Central memory CD8-positive, alpha-beta T cell (primary cell): ENCODE results near the gene TBXAS1.

Experiments used
- ATAC-seq: fragments of 150-1000 bp; cut with Tn5 transposase; replicated peaks from 2 replicates; pipeline ENCODE4 v1.10.0; 2022; ENCODE audit warnings: mild to moderate bottlenecking, moderate FRiP score, moderate number of reproducible peaks; ENCODE audit not compliant: poor library complexity, severe bottlenecking; ENCODE audit errors: extremely low read depth
- DNase-seq, 2 donors: peaks; one replicate each; pipeline ENCODE4 v3.0.0; 2021; ENCODE audit warnings: low spot score in 2 of 2
- H3K27ac Mint-ChIP-seq: one replicate; pipeline ENCODE4 v1.8.0; 2022; ENCODE audit warnings: low read depth, mild to moderate bottlenecking, moderate library complexity, mixed read lengths
- H3K27me3 Mint-ChIP-seq: one replicate; pipeline ENCODE4 v1.8.0; 2022; ENCODE audit warnings: mixed read lengths
- H3K36me3 Mint-ChIP-seq: one replicate; pipeline ENCODE4 v1.8.0; 2022; ENCODE audit warnings: mild to moderate bottlenecking, moderate library complexity, mixed read lengths; ENCODE audit not compliant: insufficient read depth
- H3K4me1 Mint-ChIP-seq: one replicate; pipeline ENCODE4 v1.8.0; 2022; ENCODE audit warnings: mixed read lengths
- H3K4me3 Mint-ChIP-seq: one replicate; pipeline ENCODE4 v1.8.0; 2022; ENCODE audit warnings: mild to moderate bottlenecking, moderate library complexity, mixed read lengths
- H3K9me3 Mint-ChIP-seq: one replicate; pipeline ENCODE4 v1.8.0; 2022; ENCODE audit warnings: mixed read lengths

Gene TBXAS1

DNA sequence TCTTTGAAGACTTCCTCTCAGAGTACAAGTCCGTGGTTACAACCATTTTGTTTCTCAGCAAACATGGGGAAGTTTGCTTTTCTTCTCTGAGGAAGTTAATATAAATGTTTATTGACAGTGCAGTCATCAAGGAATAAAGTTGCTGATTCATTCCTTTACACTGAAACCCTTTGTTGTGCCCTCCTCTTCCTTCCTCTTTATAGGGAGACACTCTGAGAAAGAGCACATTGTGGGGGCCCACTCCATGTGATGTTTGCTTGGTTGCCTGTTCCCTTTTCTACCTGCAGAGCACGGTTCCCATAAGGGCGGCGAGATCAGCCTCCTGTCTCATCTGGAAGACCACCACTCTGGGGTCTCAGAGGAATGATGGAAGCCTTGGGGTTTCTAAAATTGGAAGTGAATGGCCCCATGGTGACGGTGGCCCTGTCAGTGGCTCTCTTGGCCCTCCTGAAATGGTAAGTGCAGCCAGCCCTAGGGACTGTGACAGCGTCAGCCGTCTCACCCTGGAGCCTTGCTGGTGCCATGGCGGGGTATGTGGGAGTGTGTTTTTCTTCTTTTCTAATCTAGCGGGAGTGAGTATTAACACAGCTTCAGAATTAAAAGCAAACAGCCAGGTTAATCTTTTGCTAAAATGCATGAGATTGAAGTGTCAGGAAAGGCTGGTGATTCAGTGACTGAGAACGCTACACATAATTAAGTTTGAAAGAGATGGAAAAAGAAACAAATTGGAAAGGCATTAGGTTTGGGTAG lies at the start of gene TBXAS1:
TSS of gene TBXAS1 (plus strand) at position 240 of the 750 bp plus-strand sequence. CDS start at position 367, 127 bp downstream.
- H3K9me3 Mint-ChIP-seq: peaks cover 5% of the 10 kb centered on the region
- H3K27me3 Mint-ChIP-seq: peaks cover 64% of the 10 kb centered on the region
- no peak for DNase-seq
- no peak within 1 kb of the TSS for H3K4me3 Mint-ChIP-seq
- no peak for ATAC-seq
- peaks cover 7% of the 10 kb centered on the region for H3K4me1 Mint-ChIP-seq
- H3K27ac Mint-ChIP-seq: no peak within 1 kb of the TSS
- peaks cover 3% of the 10 kb centered on the region for H3K36me3 Mint-ChIP-seq

GRCh38 chr7:139782932-139783331 lies 46.1 kb upstream of the TBXAS1 start:
- H3K27me3 Mint-ChIP-seq: peaks cover 14% of the 10 kb centered on the region
- H3K9me3 Mint-ChIP-seq: no peaks in the 10 kb centered on the region
- ATAC-seq (no peak), DNase-seq (no peak)
- H3K4me1 Mint-ChIP-seq: peaks cover 13% of the 10 kb centered on the region
- H3K36me3 Mint-ChIP-seq: peaks cover 6% of the 10 kb centered on the region
- no peak overlapping the region for H3K27ac Mint-ChIP-seq
- H3K4me3 Mint-ChIP-seq: no peak overlapping the region

DNA sequence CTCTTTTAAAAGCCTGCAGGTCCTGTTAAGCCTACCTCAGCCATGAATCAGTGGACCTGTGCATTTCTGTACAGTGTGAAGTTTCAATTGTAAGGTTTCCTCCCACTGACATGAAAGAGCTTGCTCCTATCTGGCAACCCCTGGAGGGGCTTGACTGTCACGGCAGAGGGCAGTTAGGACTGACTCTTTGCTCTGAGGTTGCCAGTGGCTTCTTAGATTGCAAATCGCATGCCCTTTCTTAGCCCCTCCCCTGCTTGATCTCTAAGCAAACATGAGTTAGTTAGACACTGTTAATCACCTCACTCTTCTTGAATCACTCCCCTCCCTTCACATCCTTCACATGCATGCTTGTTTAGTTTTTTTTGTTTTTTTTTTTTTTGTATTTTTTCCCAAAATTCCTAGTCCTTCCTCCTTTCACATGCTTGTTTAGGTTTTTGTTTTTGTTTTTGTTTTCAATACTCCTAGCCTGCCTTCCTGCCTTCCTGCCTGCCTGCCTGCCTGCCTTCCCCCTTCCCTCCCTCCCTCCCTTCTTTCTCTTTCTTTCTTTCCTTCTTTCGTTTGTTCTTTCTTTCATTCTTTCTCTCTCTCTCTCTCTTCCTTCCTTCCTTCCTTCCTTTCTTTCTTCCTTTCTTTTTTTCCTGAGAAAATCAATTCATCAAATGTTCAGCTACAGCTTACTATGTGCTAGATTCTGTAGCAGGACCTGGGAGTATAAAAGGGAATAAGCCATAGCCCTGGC lies 45.2 kb upstream of the TBXAS1 start:
- H3K36me3 Mint-ChIP-seq: no peaks in the 10 kb centered on the region
- H3K27me3 Mint-ChIP-seq: peaks cover 22% of the 10 kb centered on the region
- H3K4me1 Mint-ChIP-seq: peaks cover 7% of the 10 kb centered on the region
- DNase-seq (no peak), ATAC-seq (no peak)
- H3K4me3 Mint-ChIP-seq: no peak overlapping the region
- no peaks in the 10 kb centered on the region for H3K9me3 Mint-ChIP-seq
- H3K27ac Mint-ChIP-seq: no peak overlapping the region

DNA sequence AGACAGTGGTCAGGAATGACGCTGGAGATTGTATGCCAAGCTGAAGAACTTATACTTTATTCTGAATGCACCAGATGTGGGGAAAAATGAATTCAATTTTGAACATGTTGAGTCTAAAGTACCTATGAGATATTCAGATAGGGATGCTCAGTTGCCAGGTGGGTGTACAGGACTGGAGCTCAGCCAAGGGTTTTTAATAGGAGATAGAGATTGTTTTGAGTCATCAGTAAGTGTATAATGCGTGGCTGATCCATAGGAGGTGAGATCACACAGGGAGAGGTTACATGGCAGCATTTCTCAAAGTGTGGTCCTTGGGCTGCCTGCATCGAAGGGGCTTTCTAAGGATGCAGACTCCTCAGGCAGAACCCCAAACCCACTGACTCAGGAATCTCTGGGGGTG lies 44.4 kb upstream of the TBXAS1 start:
- no peak overlapping the region for H3K27ac Mint-ChIP-seq
- no peaks in the 10 kb centered on the region for H3K36me3 Mint-ChIP-seq
- H3K9me3 Mint-ChIP-seq: no peaks in the 10 kb centered on the region
- DNase-seq (no peak), ATAC-seq (no peak)
- H3K4me3 Mint-ChIP-seq: no peak overlapping the region
- peaks cover 16% of the 10 kb centered on the region for H3K27me3 Mint-ChIP-seq
- no peaks in the 10 kb centered on the region for H3K4me1 Mint-ChIP-seq

DNA sequence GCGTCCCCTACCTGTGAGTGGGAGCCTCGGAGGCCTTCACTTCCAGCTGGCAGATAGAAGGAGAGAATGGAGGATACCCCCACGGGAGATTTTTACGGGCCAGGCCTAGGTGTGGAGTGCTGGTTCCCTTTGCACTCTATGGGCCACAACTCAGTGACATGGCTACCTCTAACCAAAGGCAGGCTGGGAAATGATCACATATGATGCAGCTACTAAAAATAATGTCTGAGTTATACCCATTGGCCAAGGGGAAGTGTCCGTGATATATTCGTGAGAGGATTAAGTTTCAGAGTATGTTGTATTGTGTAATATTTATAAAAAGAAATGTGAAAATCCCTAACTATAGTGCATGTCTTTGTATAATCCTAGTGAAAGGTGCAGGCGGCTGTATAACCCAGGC lies 37.7 kb upstream of the TBXAS1 start:
- ATAC-seq (no peak), DNase-seq (no peak)
- H3K27me3 Mint-ChIP-seq: peaks cover 9% of the 10 kb centered on the region
- no peaks in the 10 kb centered on the region for H3K4me1 Mint-ChIP-seq
- no peaks in the 10 kb centered on the region for H3K9me3 Mint-ChIP-seq
- H3K36me3 Mint-ChIP-seq: no peaks in the 10 kb centered on the region
- no peak overlapping the region for H3K4me3 Mint-ChIP-seq
- H3K27ac Mint-ChIP-seq: no peak overlapping the region

GRCh38 chr7:139797607-139798006 lies 31.5 kb upstream of the TBXAS1 start:
- no peaks in the 10 kb centered on the region for H3K4me1 Mint-ChIP-seq
- no peak overlapping the region for H3K4me3 Mint-ChIP-seq
- H3K27me3 Mint-ChIP-seq: no peaks in the 10 kb centered on the region
- no peaks in the 10 kb centered on the region for H3K9me3 Mint-ChIP-seq
- H3K36me3 Mint-ChIP-seq: no peaks in the 10 kb centered on the region
- ATAC-seq: no peak
- DNase-seq: no peak
- no peak overlapping the region for H3K27ac Mint-ChIP-seq

DNA sequence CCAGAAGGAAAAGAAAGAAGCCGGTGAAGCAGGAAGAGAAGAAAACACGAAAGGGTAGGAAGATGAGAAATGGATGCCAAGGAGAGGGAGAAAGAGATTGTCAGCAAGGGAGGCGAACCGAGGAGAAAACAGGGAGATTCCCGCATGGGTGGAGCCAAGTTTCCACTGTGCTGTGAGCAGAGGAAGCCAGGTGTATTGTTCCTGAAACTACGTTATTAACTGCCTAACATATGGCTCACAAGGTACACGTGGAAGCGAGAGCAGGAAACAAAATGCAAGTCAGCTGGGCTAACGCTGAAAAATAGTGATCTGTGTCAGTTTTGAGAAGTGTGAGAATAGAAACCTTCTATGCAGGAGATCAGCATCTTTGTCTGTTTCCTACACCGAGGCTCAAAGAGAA lies 30.8 kb upstream of the TBXAS1 start:
- Mint-ChIP-seq H3K4me3 (no peak overlapping the region), H3K9me3 (no peaks in the 10 kb centered on the region), H3K36me3 (no peaks in the 10 kb centered on the region), H3K4me1 (no peaks in the 10 kb centered on the region), H3K27me3 (no peaks in the 10 kb centered on the region), H3K27ac (no peak overlapping the region)
- ATAC-seq (no peak), DNase-seq (no peak)

- Mint-ChIP-seq H3K9me3 (no peaks in the 10 kb centered on the region), H3K27ac (no peak overlapping the region)
These were observed 30.2 kb upstream of the TBXAS1 start for GRCh38 chr7:139798892-139799291.

DNA sequence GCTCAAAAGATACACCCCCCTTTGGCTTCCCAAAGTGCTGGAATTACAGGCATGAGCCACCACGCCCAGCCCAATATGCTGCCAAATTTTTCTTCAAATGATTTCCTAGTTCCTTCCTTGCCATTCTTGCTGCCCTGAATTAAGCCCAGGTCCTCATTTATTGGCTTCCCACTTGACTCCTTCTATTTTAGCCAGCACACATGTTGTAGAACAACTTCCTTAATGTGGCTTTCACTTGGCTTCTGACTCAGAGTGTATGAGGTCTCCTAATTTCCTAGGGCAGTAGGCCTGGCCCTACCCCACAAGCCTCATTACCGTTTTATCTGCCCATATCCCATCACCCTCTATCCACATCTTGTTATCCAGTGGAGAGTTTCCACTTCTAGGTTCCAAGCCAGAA lies 29.5 kb upstream of the TBXAS1 start:
- Mint-ChIP-seq H3K4me3 (no peak overlapping the region), H3K9me3 (no peaks in the 10 kb centered on the region), H3K36me3 (no peaks in the 10 kb centered on the region), H3K4me1 (no peaks in the 10 kb centered on the region), H3K27ac (no peak overlapping the region), H3K27me3 (no peaks in the 10 kb centered on the region)
- ATAC-seq (no peak), DNase-seq (no peak)

More at GRCh38 chr7:139798892-139799291, 30.2 kb upstream of the TBXAS1 start:
- Mint-ChIP-seq H3K4me3 (no peak overlapping the region), H3K4me1 (no peaks in the 10 kb centered on the region), H3K36me3 (no peaks in the 10 kb centered on the region), H3K27me3 (no peaks in the 10 kb centered on the region)
- ATAC-seq (no peak), DNase-seq (no peak)

DNA sequence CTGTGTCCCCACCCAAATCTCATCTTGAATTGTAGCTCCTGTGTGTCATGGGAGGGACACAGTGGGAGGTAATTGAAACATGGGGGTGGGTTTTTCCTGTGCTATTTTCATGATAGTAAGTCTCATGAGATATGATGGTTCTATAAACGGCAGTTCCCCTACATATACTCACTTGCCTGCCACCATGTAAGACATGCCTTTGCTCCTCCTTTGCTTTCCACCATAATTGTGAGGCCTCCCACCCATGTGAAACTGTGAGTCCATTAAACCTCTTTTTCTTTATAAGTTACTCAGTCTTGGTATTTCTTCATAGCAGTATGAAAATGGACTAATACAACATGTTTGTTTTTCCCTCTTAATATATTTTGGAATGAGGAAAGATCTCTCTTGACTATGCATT lies 24.5 kb upstream of the TBXAS1 start:
- Mint-ChIP-seq H3K9me3 (no peaks in the 10 kb centered on the region), H3K4me1 (no peaks in the 10 kb centered on the region), H3K27ac (no peak overlapping the region), H3K27me3 (peaks cover 30% of the 10 kb centered on the region), H3K36me3 (no peaks in the 10 kb centered on the region), H3K4me3 (no peak overlapping the region)
- DNase-seq (no peak), ATAC-seq (no peak)

- no peaks in the 10 kb centered on the region for H3K4me1 Mint-ChIP-seq
- H3K27ac Mint-ChIP-seq: no peak overlapping the region
- H3K9me3 Mint-ChIP-seq: no peaks in the 10 kb centered on the region
- ATAC-seq (no peak), DNase-seq (no peak)
- no peaks in the 10 kb centered on the region for H3K36me3 Mint-ChIP-seq
- H3K4me3 Mint-ChIP-seq: no peak overlapping the region
- H3K27me3 Mint-ChIP-seq: peaks cover 35% of the 10 kb centered on the region
These were observed 22.1 kb upstream of the TBXAS1 start for GRCh38 chr7:139807009-139807408.

DNA sequence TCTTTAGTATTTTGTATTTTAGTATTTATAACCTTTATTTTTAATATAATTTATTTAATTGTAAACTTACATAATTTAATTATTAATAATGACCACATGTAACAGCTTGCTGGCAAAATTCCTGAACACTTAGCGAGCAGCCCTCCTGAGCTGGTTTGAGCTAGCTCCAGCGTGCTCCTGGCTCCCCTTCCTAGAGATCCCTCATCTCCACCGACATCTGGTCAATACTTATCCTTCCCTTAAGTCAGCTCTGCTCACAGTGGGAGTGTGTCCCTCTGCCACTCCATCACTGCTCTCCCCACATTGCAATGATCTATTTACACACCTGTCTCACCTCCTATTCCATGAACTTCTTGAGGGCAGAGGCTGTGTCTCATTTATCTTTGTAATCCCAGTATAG lies 20.6 kb upstream of the TBXAS1 start:
- H3K27me3 Mint-ChIP-seq: peaks cover 35% of the 10 kb centered on the region
- H3K27ac Mint-ChIP-seq: no peak overlapping the region
- DNase-seq: no peak
- no peaks in the 10 kb centered on the region for H3K36me3 Mint-ChIP-seq
- no peak for ATAC-seq
- H3K9me3 Mint-ChIP-seq: no peaks in the 10 kb centered on the region
- no peaks in the 10 kb centered on the region for H3K4me1 Mint-ChIP-seq
- H3K4me3 Mint-ChIP-seq: no peak overlapping the region

- Mint-ChIP-seq H3K4me3 (no peak overlapping the region), H3K27ac (no peak overlapping the region), H3K36me3 (no peaks in the 10 kb centered on the region), H3K27me3 (peaks cover 35% of the 10 kb centered on the region), H3K4me1 (no peaks in the 10 kb centered on the region), H3K9me3 (no peaks in the 10 kb centered on the region)
- ATAC-seq (no peak), DNase-seq (no peak)
These were observed 20.1 kb upstream of the TBXAS1 start for GRCh38 chr7:139808846-139809442.
